Neural cell (in vitro differentiated cells): ENCODE measurements around the gene RAB22A. TPM values are rescaled to one million over a fixed set of nuclear protein-coding genes. Genes with fewer than 3 reads are reported as not detected.

Experiments used
- H2AFZ ChIP-seq: fragments of 200-600, 300-800 bp; sonication (generic), shearing (Covaris generic); 2 replicates; pipeline ENCODE4 v1.6.0; 2014; ENCODE audit warnings: low read depth, mild to moderate bottlenecking, antibody characterized with exemption, low read length, moderate library complexity
- H3F3A ChIP-seq: fragments of 200-600 bp; shearing (Covaris generic); 2 replicates; pipeline ENCODE4 v1.6.1; 2016; ENCODE audit warnings: mild to moderate bottlenecking, moderate library complexity, mixed read lengths, antibody characterized with exemption, low read length; ENCODE audit not compliant: insufficient read depth, poor library complexity, severe bottlenecking
- H3K27ac ChIP-seq: fragments of 200-600, 300-800 bp; sonication (generic), shearing (Covaris generic); 2 replicates; pipeline ENCODE4 v1.5.1; 2014; ENCODE audit warnings: mild to moderate bottlenecking, low read length, moderate library complexity
- H3K27me3 ChIP-seq: fragments of 300-800, 200-600 bp; sonication (generic), shearing (Covaris generic); 2 replicates; pipeline ENCODE4 v1.6.0; 2014; ENCODE audit warnings: mild to moderate bottlenecking, low read depth, low read length, moderate library complexity; ENCODE audit not compliant: insufficient read depth
- H3K36me3 ChIP-seq: fragments of 300-800, 200-600 bp; sonication (generic), shearing (Covaris generic); 2 replicates; pipeline ENCODE4 v1.5.1; 2014; ENCODE audit warnings: mild to moderate bottlenecking, antibody characterized with exemption, low read length, moderate library complexity; ENCODE audit not compliant: insufficient read depth
- H3K4me2 ChIP-seq: fragments of 300-800, 200-600 bp; sonication (generic), shearing (Covaris generic); 2 replicates; pipeline ENCODE4 v1.6.0; 2014; ENCODE audit warnings: mild to moderate bottlenecking, low read length
- H3K4me3 ChIP-seq: fragments of 300-800, 200-600 bp; sonication (generic), shearing (Covaris generic); 2 replicates; pipeline ENCODE4 v1.5.1; 2014; ENCODE audit warnings: mild to moderate bottlenecking, low read length, moderate library complexity
- H3K79me2 ChIP-seq: fragments of 200-600 bp; shearing (Covaris generic); replicated peaks from 2 replicates; pipeline ENCODE4 v1.6.0; 2014; ENCODE audit warnings: mild to moderate bottlenecking, low read length, moderate library complexity; ENCODE audit not compliant: insufficient read depth
- H3K9ac ChIP-seq: fragments of 300-800, 200-600 bp; sonication (generic), shearing (Covaris generic); 2 replicates; pipeline ENCODE4 v1.6.1; 2016; ENCODE audit warnings: mild to moderate bottlenecking, low read length, mixed read lengths
- H3K9me2 ChIP-seq: fragments of 200-600 bp; shearing (Covaris generic); 2 replicates; pipeline ENCODE4 v1.6.1; 2016; ENCODE audit warnings: mild to moderate bottlenecking, low read length, mixed read lengths; ENCODE audit not compliant: insufficient read depth
- H3K9me3 ChIP-seq: fragments of 200-600, 300-800 bp; sonication (generic), shearing (Covaris generic); 2 replicates; pipeline ENCODE4 v1.6.1; 2016; ENCODE audit warnings: mild to moderate bottlenecking, mixed run types, low read length, moderate library complexity, mixed read lengths
- H4K20me1 ChIP-seq: fragments of 200-600 bp; shearing (Covaris generic); 2 replicates; pipeline ENCODE4 v1.6.1; 2016; ENCODE audit warnings: mild to moderate bottlenecking, mixed run types; ENCODE audit not compliant: insufficient read depth
- EP300 ChIP-seq: fragments of 450-650 bp; conservative IDR thresholded peaks from 2 replicates; pipeline ENCODE4 v1.6.1; 2014; ENCODE audit warnings: antibody characterized with exemption, mild to moderate bottlenecking, moderate library complexity; ENCODE audit not compliant: poor library complexity, severe bottlenecking
- EZH2 ChIP-seq: fragments of 200-600, 300-800 bp; shearing (Covaris generic), sonication (generic); IDR thresholded peaks from 2 replicates; pipeline ENCODE4 v1.6.1; 2014; ENCODE audit warnings: antibody characterized with exemption, low read length, borderline replicate concordance, mild to moderate bottlenecking; ENCODE audit not compliant: insufficient read depth, poor library complexity, severe bottlenecking
- MXI1 ChIP-seq: fragments of 450-650 bp; conservative IDR thresholded peaks from 2 replicates; pipeline ENCODE4 v1.6.1; 2014; ENCODE audit warnings: antibody characterized with exemption, mild to moderate bottlenecking; ENCODE audit not compliant: poor library complexity, severe bottlenecking
- POLR2AphosphoS5 ChIP-seq: IDR thresholded peaks from 2 replicates; pipeline ENCODE4 v1.6.1; 2012
- RAD21 ChIP-seq: fragments of 450-650 bp; conservative IDR thresholded peaks from 2 replicates; pipeline ENCODE4 v1.6.1; 2014; ENCODE audit warnings: antibody characterized with exemption, mild to moderate bottlenecking, moderate library complexity
- SMC3 ChIP-seq: fragments of 450-650 bp; conservative IDR thresholded peaks from 2 replicates; pipeline ENCODE4 v1.6.1; 2014; ENCODE audit warnings: antibody characterized with exemption, mild to moderate bottlenecking, moderate library complexity; ENCODE audit not compliant: poor library complexity
- TAF1 ChIP-seq: IDR thresholded peaks from 2 replicates; pipeline ENCODE4 v1.6.1; 2012; ENCODE audit warnings: low read depth
- polyA plus RNA-seq: library from polyadenylated mRNA; depleted of rRNA; stranded (reverse); fragments of >200 nt; gene quantifications from 2 replicates; pipeline ENCODE4 v1.2.3, GENCODE V29; 2014
- TF ChIP-seq, protein P1 (sequence below): IDR thresholded peaks from 2 replicates; pipeline ENCODE4 v1.6.1; 2012; ENCODE audit warnings: borderline replicate concordance
- TF ChIP-seq, protein P2 (sequence below): fragments of 450-650 bp; IDR thresholded peaks from 2 replicates; pipeline ENCODE4 v1.5.1; 2014; ENCODE audit warnings: antibody characterized with exemption, mild to moderate bottlenecking, moderate library complexity; ENCODE audit not compliant: poor library complexity, severe bottlenecking

The RAB22A gene
- polyA plus RNA-seq, 1 donor from 2014 or later: 15.7 TPM

DNA sequence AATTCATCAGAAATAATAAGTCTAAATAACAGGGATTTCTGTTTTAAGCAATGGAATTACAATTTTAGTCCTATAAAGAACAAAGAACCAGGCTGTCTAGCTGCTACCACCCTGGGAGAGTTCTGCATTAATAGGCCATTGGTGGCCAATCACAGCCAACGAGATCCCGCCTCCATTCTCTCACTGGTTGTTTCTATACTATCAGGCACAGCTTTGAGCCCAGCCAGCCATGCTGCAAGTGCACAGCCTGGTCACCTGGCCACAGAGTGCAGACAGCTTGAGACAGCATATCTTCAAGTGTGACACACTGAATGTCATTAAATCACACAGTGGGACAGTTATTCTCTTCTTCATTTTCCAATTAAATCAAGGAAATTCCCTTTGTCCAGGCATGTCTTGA lies 16.1 kb upstream of the RAB22A start:
- Histone ChIP-seq H3K27ac (peak overlapping the region; percentile 50), H3K9me2 (no peaks in the 10 kb centered on the region), H3K9ac (peak overlapping the region; percentile 21), H2AFZ (peak overlapping the region; percentile 67), H3K36me3 (no peaks in the 10 kb centered on the region), H3K4me2 (no peak overlapping the region), H3K27me3 (no peaks in the 10 kb centered on the region), H3K79me2 (no peaks in the 10 kb centered on the region), H3F3A (no peaks in the 10 kb centered on the region), H3K4me3 (peak overlapping the region; percentile 16), H4K20me1 (no peaks in the 10 kb centered on the region), H3K9me3 (no peaks in the 10 kb centered on the region)
- peak; percentile 64 for TF ChIP-seq POLR2AphosphoS5
- TF ChIP-seq EZH2: no peak
- no peak for TF ChIP-seq EP300
- TF ChIP-seq SMC3: no peak
- TF ChIP-seq RAD21: no peak
- TF ChIP-seq, protein P1, sequence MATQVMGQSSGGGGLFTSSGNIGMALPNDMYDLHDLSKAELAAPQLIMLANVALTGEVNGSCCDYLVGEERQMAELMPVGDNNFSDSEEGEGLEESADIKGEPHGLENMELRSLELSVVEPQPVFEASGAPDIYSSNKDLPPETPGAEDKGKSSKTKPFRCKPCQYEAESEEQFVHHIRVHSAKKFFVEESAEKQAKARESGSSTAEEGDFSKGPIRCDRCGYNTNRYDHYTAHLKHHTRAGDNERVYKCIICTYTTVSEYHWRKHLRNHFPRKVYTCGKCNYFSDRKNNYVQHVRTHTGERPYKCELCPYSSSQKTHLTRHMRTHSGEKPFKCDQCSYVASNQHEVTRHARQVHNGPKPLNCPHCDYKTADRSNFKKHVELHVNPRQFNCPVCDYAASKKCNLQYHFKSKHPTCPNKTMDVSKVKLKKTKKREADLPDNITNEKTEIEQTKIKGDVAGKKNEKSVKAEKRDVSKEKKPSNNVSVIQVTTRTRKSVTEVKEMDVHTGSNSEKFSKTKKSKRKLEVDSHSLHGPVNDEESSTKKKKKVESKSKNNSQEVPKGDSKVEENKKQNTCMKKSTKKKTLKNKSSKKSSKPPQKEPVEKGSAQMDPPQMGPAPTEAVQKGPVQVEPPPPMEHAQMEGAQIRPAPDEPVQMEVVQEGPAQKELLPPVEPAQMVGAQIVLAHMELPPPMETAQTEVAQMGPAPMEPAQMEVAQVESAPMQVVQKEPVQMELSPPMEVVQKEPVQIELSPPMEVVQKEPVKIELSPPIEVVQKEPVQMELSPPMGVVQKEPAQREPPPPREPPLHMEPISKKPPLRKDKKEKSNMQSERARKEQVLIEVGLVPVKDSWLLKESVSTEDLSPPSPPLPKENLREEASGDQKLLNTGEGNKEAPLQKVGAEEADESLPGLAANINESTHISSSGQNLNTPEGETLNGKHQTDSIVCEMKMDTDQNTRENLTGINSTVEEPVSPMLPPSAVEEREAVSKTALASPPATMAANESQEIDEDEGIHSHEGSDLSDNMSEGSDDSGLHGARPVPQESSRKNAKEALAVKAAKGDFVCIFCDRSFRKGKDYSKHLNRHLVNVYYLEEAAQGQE: peak; percentile 44

DNA sequence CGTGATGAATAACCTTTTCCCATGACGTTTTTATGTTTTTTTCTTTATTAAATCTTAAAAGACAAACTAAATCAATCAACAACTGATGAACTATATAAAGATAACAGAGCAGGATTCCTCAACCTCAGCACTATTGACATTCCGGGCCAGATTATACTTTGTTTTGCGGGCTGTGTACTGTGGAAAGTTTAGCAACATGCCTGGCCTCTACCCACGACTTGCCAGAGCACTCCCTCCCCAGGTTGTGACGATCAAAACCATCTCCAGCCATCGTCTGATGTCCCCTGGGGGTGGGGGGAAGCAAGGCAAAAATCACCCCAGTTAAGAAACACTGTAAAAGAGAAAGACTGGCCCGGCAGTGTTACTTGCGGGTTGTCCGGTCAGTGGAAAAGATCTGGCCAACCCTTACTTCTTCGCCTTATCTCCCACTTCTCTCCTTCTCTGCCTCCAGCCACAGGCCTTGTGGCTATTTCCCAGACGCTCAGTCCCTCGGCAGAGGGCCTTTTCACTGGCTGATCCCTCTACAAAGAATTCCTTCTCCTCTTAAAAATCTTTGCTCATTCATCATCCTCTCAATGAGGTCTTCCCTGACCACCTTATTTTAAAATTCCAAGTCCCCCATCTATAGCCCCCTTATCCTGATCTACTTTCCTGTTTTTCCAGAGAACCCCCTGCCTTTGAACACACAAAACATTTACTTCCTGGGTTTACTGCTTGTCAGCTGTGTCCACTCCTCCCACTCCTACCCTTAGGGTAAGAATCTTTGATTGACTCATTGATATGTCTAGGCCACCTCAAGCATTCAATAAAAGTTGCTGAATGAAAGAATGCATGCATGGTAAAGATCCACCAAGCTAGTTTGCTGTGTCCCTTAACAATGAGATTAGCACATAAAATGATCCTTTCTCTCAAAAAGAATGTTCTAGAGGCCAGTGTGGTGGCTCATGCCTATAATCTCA lies 14.7 kb upstream of the RAB22A start:
- Histone ChIP-seq H3K9me3 (no peaks in the 10 kb centered on the region), H3K27ac (no peak overlapping the region), H3K9ac (no peak overlapping the region), H3K79me2 (no peaks in the 10 kb centered on the region), H3K4me3 (no peak overlapping the region), H4K20me1 (no peaks in the 10 kb centered on the region), H2AFZ (no peak overlapping the region), H3K4me2 (no peak overlapping the region), H3K9me2 (no peaks in the 10 kb centered on the region), H3F3A (no peaks in the 10 kb centered on the region), H3K36me3 (no peaks in the 10 kb centered on the region), H3K27me3 (no peaks in the 10 kb centered on the region)
- no peak for TF ChIP-seq TAF1
- TF ChIP-seq SMC3: no peak
- TF ChIP-seq RAD21: no peak
- TF ChIP-seq EZH2: no peak
- TF ChIP-seq, protein P2, sequence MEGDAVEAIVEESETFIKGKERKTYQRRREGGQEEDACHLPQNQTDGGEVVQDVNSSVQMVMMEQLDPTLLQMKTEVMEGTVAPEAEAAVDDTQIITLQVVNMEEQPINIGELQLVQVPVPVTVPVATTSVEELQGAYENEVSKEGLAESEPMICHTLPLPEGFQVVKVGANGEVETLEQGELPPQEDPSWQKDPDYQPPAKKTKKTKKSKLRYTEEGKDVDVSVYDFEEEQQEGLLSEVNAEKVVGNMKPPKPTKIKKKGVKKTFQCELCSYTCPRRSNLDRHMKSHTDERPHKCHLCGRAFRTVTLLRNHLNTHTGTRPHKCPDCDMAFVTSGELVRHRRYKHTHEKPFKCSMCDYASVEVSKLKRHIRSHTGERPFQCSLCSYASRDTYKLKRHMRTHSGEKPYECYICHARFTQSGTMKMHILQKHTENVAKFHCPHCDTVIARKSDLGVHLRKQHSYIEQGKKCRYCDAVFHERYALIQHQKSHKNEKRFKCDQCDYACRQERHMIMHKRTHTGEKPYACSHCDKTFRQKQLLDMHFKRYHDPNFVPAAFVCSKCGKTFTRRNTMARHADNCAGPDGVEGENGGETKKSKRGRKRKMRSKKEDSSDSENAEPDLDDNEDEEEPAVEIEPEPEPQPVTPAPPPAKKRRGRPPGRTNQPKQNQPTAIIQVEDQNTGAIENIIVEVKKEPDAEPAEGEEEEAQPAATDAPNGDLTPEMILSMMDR: no peak
- TF ChIP-seq, protein P1: no peak
- no peak for TF ChIP-seq POLR2AphosphoS5
- no peak for TF ChIP-seq MXI1
- TF ChIP-seq EP300: no peak
